NOMO-1 (cell line): ENCODE results near the gene ADCY5.
A peak's percentile ranks its signal among the peaks of the same experiment; 100 is the strongest.

Experiments
- DNase-seq, 2 experiments: peaks; one replicate each; lab custom pipeline; 2025; ENCODE audit not compliant: unreplicated experiment in 2 of 2; lab: John Stamatoyannopoulos, UW

ADCY5 gene

DNA sequence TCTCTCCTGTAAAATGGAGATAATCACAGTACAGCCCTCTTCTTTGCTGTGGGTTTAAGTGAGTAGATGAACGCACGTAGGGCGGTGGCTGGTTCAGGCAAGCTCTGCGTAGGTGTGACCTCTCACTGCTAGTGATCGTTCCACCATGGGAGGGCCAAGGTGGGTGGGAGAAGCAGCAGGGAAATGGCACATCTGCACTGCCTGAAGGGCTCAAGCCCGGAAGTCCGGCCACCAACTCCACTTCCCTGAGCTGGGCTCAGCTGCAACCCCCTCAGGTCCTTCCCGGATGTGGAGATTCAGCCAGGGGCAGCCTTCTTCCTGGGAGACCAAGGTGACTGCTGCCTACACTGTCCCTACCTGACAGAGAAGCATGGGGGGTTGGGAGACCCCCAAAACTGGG is 102.9 kb downstream of the ADCY5 start:
- no peak for DNase-seq

GRCh38 chr3:123344907-123345594 is 103.8 kb downstream of the ADCY5 start:
- no peak for DNase-seq

DNA sequence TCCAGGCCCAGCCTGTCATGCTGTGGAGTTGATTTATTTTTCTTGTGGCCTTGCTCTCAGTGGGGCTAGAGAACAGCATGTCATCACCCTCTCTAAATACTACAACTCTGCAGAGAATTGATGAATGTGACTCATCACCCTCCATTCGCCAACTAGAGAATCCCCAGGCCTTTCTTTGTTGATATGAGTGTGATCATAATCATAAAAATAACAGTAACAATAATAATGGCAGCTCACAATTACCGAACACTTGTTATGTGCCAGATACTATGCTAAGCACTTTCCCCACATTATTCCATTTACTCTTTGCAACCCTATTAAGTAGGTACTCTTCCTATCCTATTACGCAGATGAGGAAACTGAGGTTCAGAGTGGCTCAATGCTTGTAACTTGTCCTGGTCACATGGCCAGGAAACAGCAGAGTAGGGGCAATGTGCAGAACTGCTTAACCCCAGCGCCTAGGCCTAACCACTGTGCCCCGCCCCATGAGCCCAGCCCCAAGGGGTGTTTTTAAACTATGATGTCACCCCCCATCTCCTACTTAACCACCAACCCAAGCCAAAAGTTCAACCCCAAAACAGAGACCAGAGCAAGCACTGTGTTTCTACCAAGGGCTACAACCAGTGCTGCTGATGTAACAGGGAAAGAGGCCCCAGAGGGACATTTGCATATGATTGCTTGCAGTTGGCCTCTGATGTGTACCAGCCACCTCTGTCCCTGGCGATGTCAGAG is 104.5 kb downstream of the ADCY5 start:
- peak in 1 of 2 experiments; percentile 1 for DNase-seq

DNA sequence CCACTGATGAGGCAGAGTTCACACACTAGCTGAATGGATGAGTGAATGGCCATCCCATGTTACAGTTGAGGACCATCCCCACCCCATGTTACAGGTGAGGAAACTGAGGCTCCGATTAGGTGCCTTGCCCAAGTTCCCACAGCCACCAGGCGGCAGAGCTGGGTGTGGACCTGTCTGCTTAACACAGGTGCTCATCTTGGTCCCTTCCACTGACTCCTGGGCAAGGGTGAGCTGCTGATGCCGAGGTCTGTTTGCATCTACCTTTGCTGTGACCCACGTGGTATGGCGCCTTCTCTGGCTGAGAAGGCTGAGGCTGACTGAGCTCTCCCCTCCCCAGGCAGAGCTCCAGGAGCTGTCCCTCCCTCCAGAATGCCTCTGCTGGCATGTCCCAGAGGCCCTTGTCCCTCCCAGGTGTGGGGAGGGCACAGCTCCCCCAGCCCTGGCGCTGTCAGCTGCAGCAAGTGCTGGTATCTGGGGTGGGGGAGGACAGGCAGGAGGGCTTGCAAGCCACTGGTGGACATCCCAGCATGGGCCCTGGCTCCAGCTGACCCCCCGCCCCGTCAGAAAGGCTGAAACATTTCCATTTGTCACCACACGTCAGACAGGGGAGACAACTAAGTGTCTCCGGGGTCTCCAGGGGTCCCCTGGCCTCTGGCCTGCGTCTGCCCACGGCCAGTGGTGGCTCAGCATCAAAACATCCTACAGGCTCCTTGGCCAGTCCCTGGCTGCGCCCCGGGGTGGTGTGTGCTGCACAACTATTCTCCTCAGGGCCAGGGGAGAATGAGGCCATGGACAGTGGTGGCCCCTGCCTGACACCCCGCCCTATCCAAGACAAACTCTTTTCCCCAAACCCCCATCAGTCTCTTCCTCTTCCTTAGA is 105.4 kb downstream of the ADCY5 start:
- DNase-seq: no peak

DNA sequence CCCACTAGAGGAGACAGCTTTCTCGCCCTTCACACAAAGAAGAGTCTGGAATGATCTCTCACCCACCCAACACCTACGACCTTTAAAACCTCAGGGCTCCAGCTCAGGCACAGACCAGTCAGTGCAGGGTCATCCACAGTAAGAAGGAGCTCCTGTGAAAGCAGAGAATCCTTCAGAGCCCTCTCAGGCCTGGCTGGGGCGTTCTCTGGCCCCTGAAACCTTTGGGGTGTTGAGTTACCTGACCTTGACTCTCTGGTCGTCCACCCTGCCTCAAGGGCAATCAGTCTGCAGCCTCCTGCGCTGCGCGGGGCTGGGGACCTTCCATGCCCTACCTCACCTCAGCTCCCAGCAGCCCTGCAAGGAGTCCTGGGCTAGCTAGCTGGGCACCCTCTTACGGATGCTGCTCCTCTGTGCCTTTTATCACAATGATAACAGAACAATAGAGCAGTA is 106.2 kb downstream of the ADCY5 start:
- no peak for DNase-seq

- no peak for DNase-seq
These were observed 106.8 kb downstream of the ADCY5 start for GRCh38 chr3:123341871-123342630.

DNA sequence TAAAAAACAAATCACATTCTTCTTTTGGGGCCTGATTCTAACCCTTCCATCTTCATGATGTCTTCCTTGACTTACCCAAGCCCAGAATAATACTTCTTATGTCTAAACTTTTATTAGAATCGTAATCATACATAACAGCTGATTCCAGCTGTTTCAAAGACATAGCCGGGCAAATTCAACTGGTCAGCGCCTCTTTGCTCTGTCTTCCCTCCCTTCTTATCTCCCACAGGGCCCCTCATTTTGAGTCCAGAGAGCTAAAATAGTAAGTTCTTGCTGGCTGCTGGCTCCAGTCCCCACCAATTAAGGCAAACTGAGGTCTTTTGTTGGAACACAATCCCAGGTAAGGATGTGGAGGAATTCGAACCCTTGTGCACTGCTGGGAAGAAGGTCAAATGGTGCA is 108.6 kb downstream of the ADCY5 start:
- no peak for DNase-seq

DNA sequence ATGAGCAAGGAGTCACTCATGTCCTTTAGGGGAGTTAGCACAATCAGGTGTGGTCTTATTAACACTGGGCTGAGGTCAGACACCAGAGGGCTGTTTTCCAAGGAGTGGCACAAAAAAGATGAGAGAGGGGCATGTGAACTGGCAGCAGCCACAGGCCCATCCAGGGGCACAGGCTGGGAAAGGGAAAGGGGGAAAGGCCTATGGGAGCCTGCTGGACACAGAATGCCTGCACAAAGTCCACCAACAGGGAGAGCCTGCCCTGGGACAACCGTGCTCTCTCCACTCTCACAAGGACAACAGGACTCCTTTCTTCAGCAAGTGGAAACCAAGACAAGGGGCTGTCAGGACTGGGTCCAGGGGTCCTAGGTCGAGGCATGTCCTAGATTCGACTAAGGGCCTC is 109.6 kb downstream of the ADCY5 start:
- DNase-seq: no peak

GRCh38 chr3:123338620-123339061 is 110.2 kb downstream of the ADCY5 start:
- DNase-seq: no peak

- DNase-seq: no peak
These were observed 110.8 kb downstream of the ADCY5 start for GRCh38 chr3:123337948-123338619.

- DNase-seq: no peak
These were observed 111.7 kb downstream of the ADCY5 start for GRCh38 chr3:123337226-123337625.

DNA sequence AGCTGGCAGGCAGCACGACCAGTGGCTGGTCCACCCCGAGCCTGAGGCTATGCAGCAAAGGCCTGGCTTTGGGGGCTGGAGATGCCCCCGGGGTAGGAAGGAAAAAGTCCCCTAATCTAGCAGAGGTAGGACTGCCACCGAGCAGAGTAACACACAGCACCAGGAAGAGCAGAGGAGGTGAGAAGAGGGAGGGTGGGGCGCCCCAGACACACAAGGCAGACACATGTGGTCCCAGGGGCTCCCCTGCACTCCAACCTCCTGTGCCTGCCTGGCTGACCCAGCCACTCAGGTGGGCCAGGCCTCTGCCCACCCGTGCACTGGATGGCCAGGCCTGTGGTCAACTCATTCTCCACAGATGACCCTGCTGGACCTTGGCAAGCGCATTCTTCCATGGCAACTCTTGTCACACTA is 112.4 kb downstream of the ADCY5 start:
- DNase-seq: no peak

- DNase-seq: no peak
These were observed 112.9 kb downstream of the ADCY5 start for GRCh38 chr3:123336001-123336400.

DNA sequence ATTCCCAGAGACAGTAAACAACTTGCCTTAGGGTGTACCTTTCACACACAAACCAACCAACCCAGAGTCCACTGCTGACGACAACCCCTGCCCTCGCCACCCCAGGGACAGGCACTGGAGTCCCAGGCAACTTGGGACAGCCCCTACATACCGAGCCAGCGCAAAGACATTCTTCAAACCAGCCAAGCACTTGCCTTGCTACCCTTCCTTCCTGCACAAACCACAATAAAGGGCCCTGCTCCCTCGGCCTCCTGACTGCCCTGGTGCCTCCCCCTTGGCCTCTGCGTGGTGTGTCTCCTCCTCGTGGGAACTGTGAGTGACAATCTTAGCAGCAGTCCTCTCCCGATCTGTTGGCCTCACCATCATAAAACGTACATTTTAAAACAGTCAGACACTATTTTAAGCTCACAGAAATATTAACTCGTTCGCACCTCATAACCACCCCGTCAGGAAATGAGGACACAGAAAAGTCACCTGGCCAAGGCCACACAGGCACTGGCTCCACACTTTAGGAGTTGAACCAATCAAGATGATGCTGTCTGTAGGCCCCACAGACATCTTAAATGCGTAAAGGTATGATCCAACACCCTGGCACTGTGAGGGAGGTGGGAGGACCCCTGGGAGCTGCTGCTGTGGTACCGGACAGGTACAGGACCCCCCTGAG is 113.8 kb downstream of the ADCY5 start:
- no peak for DNase-seq

- DNase-seq: no peak
These were observed 114.8 kb downstream of the ADCY5 start for GRCh38 chr3:123334056-123334455.

DNA sequence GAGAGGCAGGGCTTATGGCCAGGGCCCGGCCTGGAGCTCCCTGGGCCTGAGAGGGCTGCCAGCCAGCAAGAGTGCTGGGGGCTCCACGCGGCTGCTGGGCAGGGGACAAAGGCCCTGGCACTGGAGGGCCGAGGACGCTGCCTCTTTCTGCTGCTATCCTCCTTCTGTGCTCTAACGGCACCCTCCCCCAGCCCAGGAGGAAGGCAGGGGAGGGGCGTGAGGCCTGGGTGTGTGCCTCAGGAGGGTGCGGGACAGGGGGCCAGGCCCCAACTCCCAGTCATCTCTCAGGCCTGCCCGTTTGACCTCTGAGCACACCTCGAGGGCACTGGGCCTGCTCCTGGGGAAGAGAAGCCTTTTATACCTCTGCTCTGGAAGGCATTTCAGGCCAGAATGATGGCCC is 115.5 kb downstream of the ADCY5 start:
- no peak for DNase-seq

DNA sequence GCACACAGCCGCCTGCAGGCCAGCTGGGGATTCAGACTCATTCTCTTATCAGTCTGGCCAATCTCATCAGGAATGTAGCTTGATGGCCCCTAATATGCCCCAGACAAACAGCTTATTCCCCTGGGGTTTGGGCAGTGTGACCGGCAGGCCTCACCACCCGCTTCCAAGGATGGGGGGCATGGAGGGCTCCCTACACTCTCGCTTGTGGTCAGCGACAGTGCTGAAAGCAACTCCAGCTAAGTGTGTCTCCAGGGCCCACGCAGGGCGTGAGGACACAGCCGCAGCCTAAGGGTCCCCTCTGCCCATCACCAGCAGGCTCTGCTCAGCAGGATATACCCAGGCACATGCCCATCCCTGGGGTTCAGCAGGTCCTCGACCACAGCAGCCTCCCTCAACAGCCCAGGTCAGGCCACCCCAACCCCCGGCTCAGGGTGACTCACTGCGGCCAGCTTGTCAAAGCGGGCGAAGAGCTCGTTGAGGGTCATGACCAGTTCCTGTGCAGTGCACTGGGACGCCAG is 116.7 kb downstream of the ADCY5 start:
- DNase-seq: no peak

GRCh38 chr3:123331651-123332050 is 117.2 kb downstream of the ADCY5 start:
- DNase-seq: no peak

DNA sequence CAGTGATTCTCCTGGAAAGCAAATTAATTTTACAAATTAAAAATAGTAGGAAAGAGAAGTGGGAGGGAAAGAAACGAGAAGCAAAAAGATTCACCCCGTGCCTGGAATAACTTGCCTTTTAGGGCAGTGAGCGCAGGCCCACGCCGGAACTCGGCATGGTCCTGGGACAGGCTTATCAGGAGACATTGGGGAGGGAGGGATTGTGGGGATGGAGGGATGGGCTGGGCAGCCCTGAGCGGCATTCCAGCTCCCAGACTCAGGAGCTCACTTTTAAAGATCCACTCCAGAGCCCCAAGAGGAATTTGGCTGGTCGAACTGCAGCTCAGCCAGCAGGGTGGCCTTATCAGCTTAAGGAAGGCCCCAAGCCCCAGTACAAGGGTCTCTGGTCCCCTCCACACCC is 117.9 kb downstream of the ADCY5 start:
- DNase-seq: no peak
